HT1080 (cell line): Measurements from ENCODE around the gene CISD2. TPM values are rescaled to one million over a fixed set of nuclear protein-coding genes. Genes with fewer than 3 reads are reported as not detected.
"Not testable (repeated sequence)": the region's sequence is repeated elsewhere in the genome, so short reads cannot be mapped to it uniquely, and the experiment has no call there.

Experiments used
- DNase-seq: peaks from one replicate; pipeline ENCODE4 v3.0.0-alpha.2; 2015; ENCODE audit warnings: low read depth
- total RNA-seq: library from RNA; depleted of rRNA; stranded (reverse); fragments of >200 nt; shearing (Covaris generic); gene quantifications from 2 replicates; pipeline ENCODE4 v1.2.3, GENCODE V29; 2014

The CISD2 gene
- total RNA-seq, 1 experiment from 2014 or later = 67.5 TPM

DNA sequence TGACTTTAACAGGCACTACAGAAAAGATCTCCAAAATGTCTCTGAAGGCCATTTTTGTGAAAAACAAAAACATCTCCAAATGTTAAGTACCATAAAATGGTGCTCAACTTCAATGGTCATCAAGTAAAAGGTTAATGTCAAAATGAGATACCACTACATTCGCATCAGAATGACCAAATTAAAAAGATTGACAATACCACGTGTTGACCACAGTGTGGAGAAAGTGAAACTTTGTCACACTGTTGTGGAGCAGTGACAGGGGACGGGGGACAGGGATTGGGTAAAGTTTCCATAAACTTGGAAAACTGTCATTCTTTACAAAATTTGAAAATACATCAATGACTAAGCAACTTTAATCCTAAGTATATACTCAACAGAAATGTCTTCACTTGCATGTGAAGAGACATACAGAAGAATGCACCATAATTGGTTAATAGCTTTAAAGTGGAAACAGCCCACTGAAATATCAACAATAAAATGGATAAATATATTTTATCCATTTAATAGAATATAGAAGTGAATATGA, 19.1 kb upstream of the CISD2 start:
- no peak for DNase-seq

DNA sequence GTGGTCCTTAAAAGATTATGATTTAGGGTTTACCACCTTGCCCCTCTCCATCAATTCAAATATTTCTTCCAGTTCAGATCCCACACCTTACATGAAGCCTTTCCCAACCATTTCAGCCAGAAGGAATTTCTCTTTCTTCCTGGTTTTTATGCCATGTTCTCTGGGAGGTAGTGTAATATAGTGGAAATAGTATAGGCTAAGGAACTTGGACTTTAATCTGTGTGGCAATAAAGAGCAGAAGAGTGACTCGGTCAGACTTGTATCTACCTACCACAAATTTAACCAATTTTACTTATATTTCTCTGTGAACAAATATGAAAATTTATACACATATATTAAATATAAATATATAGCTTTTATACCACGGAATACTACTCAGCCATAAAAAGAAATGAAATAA, 18.4 kb upstream of the CISD2 start:
- DNase-seq = no peak

DNA sequence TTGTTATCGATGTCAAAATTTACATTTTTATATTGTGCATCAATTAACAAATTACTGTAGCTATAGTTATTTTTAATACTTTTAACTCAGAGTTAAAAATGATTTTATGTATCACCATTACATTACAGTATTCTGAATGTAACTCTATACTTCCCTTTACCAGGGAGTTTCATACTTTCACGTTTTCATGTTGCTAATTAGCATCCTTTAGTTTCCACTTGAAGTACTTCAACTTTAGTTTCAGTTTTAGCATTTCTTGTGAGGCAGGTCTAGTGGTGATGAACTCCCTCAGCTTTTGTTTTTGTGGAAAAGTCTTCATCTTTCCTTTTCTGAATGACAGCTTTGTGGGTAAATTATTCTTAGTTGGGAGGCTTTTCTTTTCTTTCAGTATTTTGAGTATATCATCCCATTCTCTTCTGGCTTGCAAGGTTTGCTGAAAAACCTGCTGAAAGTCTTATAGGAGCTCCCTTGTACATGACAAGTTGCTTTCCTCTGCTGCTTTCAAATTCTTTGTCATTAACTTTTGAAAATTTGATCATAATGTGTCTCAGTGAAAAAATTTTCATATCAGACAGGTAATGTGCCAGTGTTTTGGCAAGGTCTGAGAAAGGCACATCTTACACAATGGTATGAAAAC, 9.8 kb upstream of the CISD2 start:
- DNase-seq = no peak

DNA sequence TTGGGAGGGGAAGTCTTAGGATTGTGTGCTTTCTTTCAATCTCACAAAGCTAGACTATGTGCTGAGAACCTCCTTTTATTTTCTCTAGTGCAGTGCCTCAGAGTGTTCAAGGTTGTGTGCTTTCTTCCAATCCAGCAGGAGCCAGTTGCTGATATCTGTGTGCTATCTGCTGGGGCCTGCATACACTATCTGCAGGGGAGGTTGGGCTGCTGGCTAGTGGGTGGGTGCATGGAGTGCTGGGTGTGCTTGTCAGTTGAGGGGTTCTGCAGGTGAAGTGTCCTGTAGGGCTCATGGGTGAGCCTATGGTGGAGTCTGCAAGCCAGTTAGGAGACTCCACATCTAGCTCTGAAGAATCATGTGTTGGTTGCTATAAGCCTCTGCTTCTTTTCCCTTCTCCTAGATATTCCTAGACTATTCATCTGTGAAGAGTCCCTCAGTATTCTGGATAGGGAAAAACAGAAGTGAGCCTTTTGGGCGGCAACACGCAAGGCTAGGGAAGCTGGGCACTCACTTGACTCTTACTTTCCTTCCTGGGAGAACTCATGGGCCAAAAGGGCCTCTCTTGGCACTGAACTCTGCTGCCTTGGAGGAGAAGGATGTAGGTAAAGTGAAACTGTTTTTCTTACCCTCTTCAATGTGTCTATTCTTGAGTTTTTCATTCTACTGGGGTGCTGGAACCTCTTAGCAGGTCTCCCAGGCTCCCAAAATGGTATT, 8.0 kb upstream of the CISD2 start:
- no peak for DNase-seq

DNA sequence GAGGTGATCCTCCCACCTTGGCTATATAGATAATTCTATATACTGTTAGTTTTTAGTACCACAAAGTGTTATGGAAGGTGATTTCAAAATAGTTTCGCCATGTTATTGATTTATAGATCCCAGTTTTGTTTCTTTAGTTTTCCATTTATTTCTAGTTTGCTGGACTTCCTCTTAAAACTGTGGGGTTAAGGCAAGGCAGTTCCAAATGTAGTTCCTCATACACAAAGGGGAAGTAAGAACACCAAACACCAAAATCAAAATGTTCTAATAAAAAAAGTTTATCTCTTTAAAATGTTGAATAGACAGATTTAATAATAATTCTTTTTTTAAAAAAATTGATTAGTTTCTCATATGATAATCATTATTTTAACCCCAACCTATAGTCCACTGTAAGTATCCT, 6.8 kb upstream of the CISD2 start:
- DNase-seq = no peak

DNA sequence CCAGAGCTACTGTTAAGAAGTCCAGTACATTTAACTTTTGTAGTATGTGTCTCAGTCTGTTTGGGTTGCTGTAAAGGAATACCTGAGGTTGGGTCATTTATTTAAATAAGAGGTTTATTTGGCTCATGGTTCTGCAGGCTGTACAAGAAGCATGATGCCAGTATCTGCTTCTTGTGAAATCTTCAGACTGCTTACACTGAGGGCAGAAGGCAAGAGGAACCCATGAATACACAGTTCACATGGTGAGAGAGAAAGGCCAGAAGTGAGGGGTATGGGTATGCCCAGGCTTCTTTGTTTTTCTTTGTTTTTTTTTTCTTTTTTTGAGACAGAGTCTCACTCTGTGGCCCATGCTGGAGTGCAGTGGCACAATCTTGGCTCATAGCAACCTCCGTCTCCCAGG, 6.0 kb upstream of the CISD2 start:
- no peak for DNase-seq

DNA sequence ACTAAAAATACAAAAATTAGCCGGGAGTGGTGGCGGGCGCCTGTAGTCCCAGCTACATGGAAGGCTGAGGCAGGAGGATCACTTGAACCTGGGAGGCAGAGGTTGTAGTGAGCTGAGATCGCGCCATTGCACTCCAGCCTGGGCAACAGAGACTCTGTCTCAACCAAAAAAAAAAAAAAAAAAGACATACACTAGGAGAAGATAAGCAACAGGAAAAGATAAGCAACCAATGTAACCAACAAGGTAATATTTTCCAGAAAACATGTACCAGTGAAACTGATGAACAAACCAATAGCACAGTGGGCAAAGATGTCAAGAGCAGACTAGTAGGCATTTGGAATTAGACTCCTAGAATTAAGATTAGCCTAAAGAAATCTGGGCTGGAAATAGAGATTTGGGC, 3.5 kb upstream of the CISD2 start:
- not testable (repeated sequence) for DNase-seq

DNA sequence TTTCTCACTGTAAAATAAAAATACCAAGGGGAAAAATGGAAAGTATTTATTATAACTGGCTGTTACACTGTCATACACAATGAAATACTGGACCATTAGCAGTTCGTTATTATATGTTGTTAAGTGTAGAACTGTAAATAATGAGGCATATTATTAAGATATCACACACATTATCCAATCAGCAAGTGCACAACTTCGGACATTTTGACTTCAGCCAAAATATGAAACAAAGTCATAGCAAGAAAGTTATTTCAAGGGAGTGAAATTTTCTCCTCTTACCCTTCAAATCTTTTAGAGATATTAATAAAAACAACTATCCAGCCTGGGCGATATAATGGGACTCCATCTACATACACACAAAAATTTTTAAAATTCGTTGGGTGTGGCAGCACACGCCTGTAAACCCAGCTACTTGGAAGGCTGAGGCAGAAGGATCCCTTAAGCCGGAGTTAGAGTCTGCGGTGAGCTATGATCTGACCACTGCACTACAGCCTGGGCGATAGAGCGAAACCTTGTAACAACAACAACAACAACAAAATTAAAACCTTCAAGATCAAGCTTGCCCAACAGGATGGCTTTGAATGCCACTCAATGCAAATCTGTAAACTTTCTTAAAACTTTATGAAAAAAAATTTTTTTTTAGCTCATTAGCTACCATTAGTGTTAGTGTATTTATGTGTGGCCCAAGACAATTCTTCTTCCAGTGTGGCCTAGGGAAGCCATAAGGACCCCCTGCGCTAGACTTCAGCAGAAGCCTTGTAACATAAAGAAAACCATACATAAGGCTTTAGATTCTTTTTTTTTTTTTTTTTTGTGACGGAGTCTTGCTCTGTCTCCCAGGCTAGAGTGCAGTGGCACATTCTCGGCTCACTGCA, 1.3 kb upstream of the CISD2 start:
- DNase-seq = no peak

DNA sequence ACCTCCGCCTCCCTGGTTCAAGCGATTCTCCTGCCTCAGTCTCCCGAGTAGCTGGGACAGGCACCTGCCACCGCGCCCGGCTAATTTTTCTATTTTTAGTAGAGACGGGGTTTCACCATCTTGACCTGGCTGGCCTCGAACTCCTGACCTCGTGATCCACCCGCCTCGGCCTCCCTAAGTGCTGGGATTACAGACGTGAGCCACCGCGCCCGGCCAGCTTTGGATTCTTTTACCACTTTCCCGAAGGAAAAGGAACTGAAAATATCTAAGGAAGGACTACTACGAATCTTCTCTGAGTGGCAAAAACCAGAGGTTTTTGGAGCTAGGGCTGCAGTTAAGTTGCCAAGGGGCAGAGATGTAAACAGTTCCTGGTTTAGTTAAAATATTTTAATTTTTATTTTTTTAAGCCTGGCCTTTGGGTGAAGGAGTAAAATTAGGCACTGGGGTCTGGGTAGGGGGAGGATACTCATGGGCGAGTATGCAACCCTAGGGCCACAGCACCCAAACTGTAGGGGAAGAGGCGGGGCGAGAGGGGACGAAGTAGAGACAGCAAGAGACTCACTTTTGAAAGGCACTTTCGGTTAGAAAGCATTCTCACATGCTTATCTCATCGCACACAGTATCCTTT, 525 bp upstream of the CISD2 start:
- no peak for DNase-seq

DNA sequence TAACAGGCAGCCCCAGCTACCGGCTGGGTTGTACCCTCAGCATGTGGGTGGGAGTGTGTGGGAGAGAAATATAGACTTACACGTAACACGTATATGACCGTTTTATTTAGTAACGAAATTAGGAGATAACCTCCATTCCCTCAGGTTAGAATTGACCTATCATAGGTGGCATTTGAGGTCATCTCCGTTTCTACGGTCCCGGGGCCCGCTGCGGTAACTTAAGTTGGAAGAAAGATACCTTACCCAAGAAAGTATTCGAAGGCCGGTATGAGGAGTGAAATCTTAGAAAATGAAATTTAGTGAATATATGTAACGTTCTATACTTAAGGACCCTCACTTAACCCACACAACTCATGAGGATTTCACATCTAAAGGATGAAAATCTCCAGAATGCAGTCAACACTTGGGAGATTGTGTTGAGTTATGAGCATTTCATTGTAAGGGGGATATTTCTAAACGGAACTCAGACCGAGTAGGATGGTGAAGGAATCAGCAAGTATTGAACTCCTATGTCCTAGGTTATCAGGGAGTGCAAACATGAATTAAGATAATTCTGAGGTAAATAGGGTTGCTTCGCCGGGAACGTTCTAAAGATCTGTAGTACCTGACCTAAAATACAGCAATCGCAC, 891 bp downstream of the CISD2 start:
- DNase-seq = no peak

DNA sequence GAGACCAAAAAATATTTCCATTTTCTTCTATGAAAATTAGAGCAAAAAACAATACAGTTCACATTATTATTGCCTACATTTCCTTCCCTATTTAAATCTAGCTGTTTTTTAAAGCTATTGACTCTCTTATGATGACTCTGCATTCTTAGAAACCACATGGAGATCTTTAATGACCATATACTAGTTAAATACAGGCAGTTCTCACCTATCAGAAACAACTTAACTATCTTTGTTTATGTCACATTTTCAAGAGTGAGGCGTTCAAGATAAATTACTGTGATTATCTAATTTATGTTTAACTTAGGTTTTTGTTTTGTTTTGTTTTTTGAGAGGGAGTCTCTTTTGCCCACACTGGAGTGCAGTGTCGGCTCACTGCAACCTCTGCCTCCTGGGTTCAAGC, 3.0 kb downstream of the CISD2 start:
- DNase-seq = no peak

DNA sequence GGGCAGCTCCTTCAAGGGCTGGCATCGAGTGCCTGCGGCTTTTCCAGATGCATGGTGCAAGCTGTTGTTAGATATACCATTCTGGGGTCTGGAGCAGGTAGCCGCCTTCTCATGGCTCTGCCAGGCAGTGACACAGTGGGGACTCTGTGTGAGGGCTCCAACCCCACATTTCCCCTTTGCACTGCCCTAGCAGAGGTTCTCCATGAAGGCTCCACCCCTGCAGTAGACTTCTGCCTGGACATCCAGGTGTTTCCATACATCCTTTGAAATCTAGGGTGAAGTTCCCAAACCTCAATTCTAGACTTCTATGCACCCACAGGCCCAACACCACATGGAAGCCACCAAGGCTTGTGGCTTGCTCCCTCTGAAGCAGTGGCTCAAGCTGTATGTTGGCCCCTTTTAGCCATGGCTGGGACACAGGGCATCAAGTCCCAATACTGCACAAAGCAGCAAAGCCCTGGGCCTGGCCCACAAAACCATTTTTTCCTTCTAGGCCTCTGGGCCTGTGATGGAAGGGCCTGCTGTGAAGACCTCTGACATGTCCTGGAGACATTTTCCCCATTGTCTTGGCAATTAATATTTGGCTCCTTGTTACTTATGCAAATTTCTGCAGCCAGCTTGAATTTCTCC, 8.8 kb downstream of the CISD2 start:
- DNase-seq = not testable (repeated sequence)

DNA sequence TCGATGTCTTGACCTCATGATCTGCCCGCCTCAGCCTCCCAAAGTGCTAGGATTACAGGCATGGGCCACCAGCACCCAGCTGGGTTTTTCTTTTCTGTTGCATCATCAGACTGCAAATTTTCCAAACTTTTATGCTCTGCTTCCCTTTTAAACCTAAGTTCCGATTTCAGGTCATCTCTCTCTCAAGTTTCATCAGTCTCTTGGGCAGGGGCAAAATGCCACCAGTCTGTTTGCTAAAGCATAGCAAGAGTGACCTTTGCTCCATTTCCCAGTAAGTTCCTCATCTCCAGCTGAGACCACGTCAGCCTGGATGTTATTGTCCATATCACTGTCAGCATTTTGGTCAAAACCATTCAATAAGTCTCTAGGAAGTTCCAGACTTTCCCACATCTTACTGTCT, 9.6 kb downstream of the CISD2 start:
- not testable (repeated sequence) for DNase-seq

DNA sequence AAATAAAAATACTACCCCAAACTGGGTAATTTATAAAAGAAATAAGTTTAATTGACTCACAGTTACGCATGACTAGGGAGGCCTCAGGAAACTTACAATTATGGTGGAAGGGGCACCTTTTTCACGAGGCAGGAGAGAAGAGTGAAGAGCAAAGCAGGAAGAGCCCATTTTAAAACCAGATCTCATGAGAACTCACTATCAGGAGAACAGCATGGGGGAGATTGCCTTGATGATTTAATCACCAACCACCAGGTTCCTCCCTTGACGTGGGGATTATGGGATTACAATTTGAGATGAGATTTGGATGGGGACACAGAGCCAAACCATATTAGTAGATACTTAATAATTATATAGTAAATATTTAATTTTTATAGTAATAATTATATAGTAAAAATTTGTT, 10.1 kb downstream of the CISD2 start:
- no peak for DNase-seq

DNA sequence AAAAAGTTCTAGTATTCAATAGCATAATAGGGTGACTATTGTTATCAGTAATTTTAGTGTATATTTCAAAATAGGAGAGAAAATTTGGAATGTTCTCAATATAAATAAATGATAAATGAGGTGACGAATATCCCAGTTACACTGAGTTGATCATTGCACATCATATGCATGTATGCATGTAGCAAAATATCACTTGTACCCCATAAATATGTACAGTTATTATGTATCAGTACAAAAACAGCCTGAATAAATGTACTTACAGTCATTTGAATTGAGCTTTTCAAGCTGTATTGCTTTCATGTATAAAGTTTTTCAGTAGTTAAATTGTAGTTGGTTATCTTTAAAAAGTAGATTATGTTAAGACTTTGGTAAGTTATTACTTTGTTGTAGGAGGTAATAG, 12.6 kb downstream of the CISD2 start:
- DNase-seq = no peak

DNA sequence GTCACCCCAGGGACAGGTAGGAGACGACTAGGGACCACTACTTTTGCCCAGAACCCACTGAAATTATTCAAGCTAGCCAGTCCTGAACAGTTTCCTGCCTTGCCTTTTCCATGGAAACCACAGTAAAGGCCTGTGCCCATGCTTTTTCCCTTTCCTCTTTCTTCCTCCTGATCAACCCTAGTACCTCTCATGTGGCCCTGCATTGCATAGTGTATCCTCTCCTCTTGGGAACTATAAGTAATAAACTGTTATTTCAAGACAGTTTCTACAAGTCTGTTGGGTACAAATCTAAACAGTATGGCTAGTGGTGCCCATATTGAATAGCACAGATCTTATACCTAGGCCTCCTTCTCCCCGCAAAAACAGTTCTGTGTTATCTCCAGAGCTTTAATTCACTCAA, 14.5 kb downstream of the CISD2 start:
- DNase-seq = no peak

DNA sequence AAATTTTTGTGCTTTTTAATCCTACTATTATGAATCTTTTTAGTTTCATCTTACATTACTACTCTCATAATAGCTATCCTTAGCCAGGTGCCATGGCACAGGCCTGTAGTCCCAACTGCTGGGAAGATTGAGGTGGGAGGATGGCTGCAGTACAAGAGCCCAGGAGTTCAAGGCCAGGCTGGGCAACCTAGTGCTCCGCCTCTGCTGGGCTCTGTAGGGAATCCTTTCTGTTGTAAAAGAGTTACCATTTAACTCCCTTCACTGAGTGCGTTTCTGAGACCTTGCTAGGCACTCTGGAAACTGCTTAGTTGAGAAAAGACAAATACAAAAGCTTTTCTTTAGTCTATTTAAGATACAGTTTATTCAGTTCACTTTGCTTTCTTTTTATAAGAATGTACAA, 19.8 kb downstream of the CISD2 start:
- not testable (repeated sequence) for DNase-seq

DNA sequence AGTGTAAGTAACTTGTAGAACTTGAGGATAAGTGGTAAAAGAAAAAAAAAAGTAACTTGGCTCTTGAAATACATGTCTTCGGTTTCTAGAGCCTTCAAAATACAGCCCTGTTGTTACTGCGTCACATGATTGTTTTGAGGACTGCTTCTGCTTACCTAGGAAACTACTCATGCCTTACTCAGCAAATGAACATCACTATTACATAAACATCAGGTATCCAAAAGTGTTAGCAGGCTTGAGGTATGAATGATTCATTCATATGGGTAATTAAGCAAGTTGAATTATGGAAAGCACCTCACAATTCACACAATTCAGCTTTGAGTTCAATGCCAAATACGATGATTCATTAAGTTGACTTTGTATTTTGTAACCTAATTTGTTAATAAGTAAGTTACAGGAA, 21.1 kb downstream of the CISD2 start:
- not testable (repeated sequence) for DNase-seq

DNA sequence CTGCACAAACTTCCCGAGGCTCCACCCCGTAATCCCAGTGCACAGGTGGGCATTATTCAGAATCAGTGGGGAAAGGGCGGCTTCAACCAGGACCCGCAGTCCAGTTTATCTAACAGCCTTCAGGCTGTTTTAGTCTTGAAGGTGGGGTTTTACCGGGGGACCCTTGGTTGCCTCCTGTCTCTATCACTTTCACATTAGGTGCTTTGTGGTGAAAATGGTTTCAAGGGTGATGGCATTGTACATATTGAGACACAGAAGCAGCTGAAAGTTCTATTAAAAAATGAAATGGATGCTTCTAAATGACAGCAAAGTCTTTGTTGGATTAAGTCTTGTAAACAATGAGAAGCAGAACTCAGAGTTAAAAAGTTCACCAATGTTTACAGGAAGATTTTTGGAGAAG, 27.8 kb downstream of the CISD2 start:
- not testable (repeated sequence) for DNase-seq

DNA sequence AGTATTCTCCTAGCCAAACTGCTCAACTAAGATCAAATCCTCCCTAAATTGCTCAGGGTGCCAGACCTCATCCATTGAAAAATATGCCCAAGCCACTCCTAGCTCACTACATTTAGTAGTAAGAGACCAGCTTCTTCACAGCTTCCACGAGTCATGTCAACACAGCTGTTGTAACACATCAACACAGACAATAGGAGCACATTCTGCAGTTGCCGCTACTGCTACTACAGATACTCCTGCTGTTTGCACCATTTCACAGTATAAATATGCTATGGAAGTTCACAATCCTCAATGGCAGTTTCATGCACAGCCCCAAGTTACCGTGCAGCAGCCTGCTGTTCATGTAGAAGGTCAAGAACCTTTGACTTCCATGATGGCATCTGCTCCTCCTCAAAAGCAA, 28.8 kb downstream of the CISD2 start:
- DNase-seq = not testable (repeated sequence)

DNA sequence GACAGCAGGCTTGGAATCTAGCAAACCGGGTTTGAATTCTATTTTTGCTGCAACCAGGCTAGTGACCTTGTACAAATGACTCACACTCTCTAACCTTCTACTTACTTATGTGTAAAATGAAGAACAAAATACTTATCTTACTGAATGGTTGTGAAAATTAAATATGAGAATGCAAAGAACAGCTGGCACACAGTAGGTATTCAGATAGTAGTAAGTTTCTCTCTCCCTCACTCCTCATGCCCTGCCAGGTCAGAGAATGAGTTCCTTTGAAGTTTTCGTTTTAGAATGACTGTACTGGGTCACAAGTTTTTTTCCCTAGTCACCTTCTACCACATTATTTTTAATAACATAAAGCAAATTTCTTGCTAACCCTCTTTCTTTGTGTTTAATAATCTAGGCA, 33.0 kb downstream of the CISD2 start:
- DNase-seq = no peak
